Sigmoid colon (tissue), 7 donors: ENCODE data around the gene CYP46A1. TPM values are rescaled to one million over a fixed set of nuclear protein-coding genes. Genes with fewer than 3 reads are reported as not detected.
A peak's percentile ranks its signal among the peaks of the same experiment; 100 is the strongest.

Source experiments
- DNase-seq: peaks from one replicate; pipeline ENCODE4 v3.0.0-alpha.2; 2019
- H3K27ac ChIP-seq, 4 donors: fragments of 200-600 bp; sonication (generic); one replicate each; pipeline ENCODE4 v1.5.1; 2016 to 2019; ENCODE audit warnings: mild to moderate bottlenecking in 1 of 4
- H3K27me3 ChIP-seq, 3 donors: fragments of 200-600 bp; sonication (generic); one replicate each; pipeline ENCODE4 v1.5.1; 2019; ENCODE audit warnings: mild to moderate bottlenecking in 1 of 3
- H3K36me3 ChIP-seq, 4 donors: fragments of 200-600 bp; sonication (generic); one replicate each; pipeline ENCODE4 v1.5.1; 2016 to 2019
- H3K4me1 ChIP-seq, 4 donors: fragments of 200-600 bp; sonication (generic); one replicate each; pipeline ENCODE4 v1.5.1; 2017 to 2019
- H3K4me3 ChIP-seq, 4 donors: fragments of 200-600 bp; sonication (generic); one replicate each; pipeline ENCODE4 v1.5.1; 2017 to 2019; ENCODE audit warnings: mild to moderate bottlenecking in 2 of 4, moderate library complexity in 1 of 4
- H3K9me3 ChIP-seq, 4 donors: fragments of 200-600 bp in 3 of 4; sonication (generic) in 3 of 4; one replicate each; pipeline versions ENCODE4 v1.5.1 to v1.6.1; 2013 to 2019
- EP300 ChIP-seq, 4 donors: sonication (generic); formaldehyde crosslinking; IDR thresholded peaks; one replicate each; pipeline ENCODE4 v1.6.1; 2017; ENCODE audit warnings: antibody characterized with exemption in 4 of 4
- POLR2A ChIP-seq, 2 donors: fragments of 450-650 bp; IDR thresholded peaks; one replicate each; pipeline ENCODE4 v1.6.1; 2016; ENCODE audit warnings: antibody characterized with exemption in 2 of 2, mild to moderate bottlenecking in 2 of 2, moderate library complexity in 2 of 2
- POLR2AphosphoS5 ChIP-seq, 4 donors: sonication (generic); formaldehyde crosslinking; IDR thresholded peaks; one replicate each; pipeline ENCODE4 v1.6.1; 2017; ENCODE audit warnings: antibody characterized with exemption in 4 of 4
- WGBS, 2 donors: extraction: QIAGEN DNeasy Blood & Tissue Kit; methylation state at CpG; one replicate each; pipeline ENCODE4 v1.1.7; 2013; 5-methylcytosine and 5-hydroxymethylcytosine counted together
- intact Hi-C: fragments of 100-400 bp; cut with DNase I; formaldehyde crosslinking; loops from one replicate; pipeline ENCODE4 v1.15.1; 2023
- polyA plus RNA-seq, 3 donors: library from polyadenylated mRNA; stranded (reverse); fragments of 200-250 nt; gene quantifications; one replicate each; pipeline ENCODE4 v1.2.3, GENCODE V29; 2013
- total RNA-seq, 4 donors: library from RNA; depleted of rRNA; stranded (reverse); fragments of >200 nt; gene quantifications; one replicate each; pipeline ENCODE4 v1.1.0, GENCODE V29; 2016
- TF ChIP-seq, protein P1 (sequence below), 4 experiments: fragments of 450-650 bp in 3 of 4; fragments of 200-600 bp in 1 of 4; IDR thresholded peaks; one replicate each; pipeline ENCODE4 v1.5.1; 2016 to 2019; ENCODE audit warnings: antibody characterized with exemption in 4 of 4, mild to moderate bottlenecking in 3 of 4, moderate library complexity in 2 of 4
- donor health status: healthy with polysubstance abuse.
- donor health status: Bipolar disorder and iron deficiency.
- donor health status: healthy.

The CYP46A1 gene
- total and polyA plus RNA-seq, 7 donors, result under 0.01 to 2.0 (median 0.84) TPM; not detected in 1

DNA sequence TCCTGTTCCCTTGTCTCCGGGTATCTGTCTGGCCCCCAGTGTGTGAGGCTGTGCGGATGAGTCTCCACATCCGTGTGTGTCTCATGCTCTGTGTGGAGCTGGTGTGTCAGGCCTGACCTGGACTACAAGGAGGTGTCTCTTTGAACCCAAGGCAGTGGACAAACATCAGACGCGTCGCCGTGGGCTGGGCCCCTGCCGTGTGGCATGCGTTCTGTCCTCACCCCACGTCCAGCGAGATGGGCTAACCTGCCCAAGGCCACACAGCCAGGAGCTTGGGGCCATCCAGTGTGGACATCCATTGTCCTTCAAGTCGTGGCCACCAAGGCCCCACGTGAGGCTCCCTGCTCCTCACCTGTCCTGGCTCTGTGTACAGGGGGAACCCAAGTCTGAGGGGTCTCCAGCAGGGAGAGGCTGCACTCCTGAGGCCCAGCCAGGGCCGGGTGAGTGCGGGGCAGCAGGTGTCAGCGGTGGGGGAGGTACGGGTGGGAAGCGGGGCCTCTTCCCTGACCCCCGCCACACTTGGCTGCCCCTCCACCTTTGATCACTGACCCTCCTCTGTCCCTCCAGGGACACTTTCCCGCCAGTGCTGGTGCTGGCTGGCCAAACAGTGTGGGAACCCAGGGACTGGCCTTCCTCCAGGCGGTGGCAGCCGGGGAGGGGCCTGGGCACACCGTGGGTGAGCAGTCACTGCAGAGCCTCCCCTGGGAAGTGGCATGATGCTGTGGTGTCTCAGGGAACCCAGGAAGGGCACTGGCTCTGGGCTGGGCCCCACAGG lies 48.5 kb downstream of the CYP46A1 start:
- Histone ChIP-seq H3K27me3 (no peaks in the 10 kb centered on the region), H3K4me1 (peaks cover 0 to 39% (median 36%) of the 10 kb centered on the region in 4 donors), H3K9me3 (no peaks in the 10 kb centered on the region), H3K36me3 (no peaks in the 10 kb centered on the region), H3K4me3 (no peak overlapping the region), H3K27ac (peak overlapping the region in 2 of 4 donors; percentile 14 to 67)
- no peak for TF ChIP-seq POLR2A (IDR thresholded peaks at IDR 0.05)
- no peak for TF ChIP-seq POLR2AphosphoS5 (IDR thresholded peaks at IDR 0.05)
- no peak for TF ChIP-seq EP300 (IDR thresholded peaks at IDR 0.05)
- TF ChIP-seq, protein P1, sequence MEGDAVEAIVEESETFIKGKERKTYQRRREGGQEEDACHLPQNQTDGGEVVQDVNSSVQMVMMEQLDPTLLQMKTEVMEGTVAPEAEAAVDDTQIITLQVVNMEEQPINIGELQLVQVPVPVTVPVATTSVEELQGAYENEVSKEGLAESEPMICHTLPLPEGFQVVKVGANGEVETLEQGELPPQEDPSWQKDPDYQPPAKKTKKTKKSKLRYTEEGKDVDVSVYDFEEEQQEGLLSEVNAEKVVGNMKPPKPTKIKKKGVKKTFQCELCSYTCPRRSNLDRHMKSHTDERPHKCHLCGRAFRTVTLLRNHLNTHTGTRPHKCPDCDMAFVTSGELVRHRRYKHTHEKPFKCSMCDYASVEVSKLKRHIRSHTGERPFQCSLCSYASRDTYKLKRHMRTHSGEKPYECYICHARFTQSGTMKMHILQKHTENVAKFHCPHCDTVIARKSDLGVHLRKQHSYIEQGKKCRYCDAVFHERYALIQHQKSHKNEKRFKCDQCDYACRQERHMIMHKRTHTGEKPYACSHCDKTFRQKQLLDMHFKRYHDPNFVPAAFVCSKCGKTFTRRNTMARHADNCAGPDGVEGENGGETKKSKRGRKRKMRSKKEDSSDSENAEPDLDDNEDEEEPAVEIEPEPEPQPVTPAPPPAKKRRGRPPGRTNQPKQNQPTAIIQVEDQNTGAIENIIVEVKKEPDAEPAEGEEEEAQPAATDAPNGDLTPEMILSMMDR (IDR thresholded peaks at IDR 0.05), result no peak
- DNase-seq, result peak; percentile 62
- intact Hi-C loops, result no loop called here
- 74 to 87% methylated on average over 23 of the region's 23 CpGs for WGBS, 2 donors

DNA sequence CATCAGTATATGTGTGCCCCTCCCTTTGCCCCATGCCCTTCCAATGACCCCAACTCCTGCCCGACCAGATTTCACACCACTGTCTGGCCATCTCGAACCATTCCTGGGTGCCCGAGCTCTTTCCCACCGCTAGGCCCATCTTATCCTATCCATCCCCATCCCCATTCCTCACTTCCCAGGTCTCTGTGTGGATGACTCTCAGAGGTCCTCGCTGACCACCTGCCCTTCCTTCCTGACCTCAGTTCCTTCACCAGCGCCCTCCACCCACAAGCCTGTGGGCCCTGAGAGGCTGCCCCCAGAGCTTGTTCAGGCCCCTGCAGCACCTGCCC lies 49.1 kb downstream of the CYP46A1 start:
- no peak for DNase-seq
- intact Hi-C loops, result no loop called here

DNA sequence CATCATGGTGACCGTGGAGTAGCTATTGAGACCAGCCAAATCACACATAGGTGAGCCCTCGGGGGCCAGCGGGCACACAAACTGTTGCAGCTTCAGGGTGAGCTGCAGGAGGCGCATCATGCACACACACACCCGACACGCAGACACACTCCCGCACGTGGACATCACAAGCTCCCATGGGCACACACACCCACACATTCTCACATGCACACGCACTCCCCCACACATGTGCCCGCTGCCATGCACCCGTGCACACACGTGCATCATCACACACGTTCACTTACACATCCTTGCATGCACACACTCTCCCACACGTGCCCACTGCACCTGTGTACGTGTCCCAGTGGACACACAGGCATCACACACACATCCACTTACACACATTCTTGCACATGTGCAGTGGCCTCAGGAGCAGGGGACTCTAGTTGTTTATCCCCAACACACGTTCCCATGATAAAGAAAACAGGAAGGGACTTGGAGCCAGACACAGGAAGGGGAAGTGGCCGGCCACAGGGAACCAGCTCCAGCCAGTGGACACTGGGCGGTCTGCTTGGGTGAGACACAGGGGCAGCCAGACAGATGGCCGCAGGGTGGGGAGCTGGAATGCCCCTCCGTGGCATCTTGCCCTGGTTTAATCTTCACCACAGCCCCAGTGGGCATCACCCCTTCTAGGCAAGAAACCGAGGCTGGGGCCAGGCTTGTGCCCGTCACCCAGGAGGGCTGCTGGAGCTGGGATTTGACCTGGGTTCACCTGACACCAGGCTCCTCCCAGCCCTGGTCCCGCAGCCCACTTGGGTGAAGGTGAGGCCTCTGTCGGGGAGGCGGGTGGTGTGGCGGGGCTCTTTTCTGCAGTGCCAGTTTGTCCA lies 49.7 kb downstream of the CYP46A1 start:
- no peaks in the 10 kb centered on the region for H3K9me3 ChIP-seq
- WGBS, 2 donors, result 75 to 86% methylated on average over 26 of the region's 26 CpGs
- peaks cover 0 to 43% (median 42%) of the 10 kb centered on the region in 4 donors for H3K4me1 ChIP-seq
- TF ChIP-seq, protein P1 (IDR thresholded peaks at IDR 0.05), result no peak
- TF ChIP-seq POLR2AphosphoS5 (IDR thresholded peaks at IDR 0.05) (no peak), POLR2A (IDR thresholded peaks at IDR 0.05) (no peak), EP300 (IDR thresholded peaks at IDR 0.05) (no peak)
- H3K27me3 ChIP-seq, result no peaks in the 10 kb centered on the region
- peak; percentile 70 for DNase-seq
- H3K36me3 ChIP-seq, result no peaks in the 10 kb centered on the region
- H3K27ac ChIP-seq, result no peak overlapping the region
- intact Hi-C loops, result no loop called here
- no peak overlapping the region for H3K4me3 ChIP-seq

More for the DNA sequence above, 49.1 kb downstream of the CYP46A1 start:
- H3K27ac ChIP-seq, result no peak overlapping the region
- H3K27me3 ChIP-seq, result no peaks in the 10 kb centered on the region
- 72 to 83% methylated on average over 6 of the region's 6 CpGs for WGBS, 2 donors
- H3K36me3 ChIP-seq, result no peaks in the 10 kb centered on the region
- H3K9me3 ChIP-seq, result no peaks in the 10 kb centered on the region
- H3K4me1 ChIP-seq, result peaks cover 0 to 40% (median 36%) of the 10 kb centered on the region in 4 donors
- TF ChIP-seq POLR2AphosphoS5 (IDR thresholded peaks at IDR 0.05), result no peak
- no peak for TF ChIP-seq POLR2A (IDR thresholded peaks at IDR 0.05)
- TF ChIP-seq EP300 (IDR thresholded peaks at IDR 0.05), result no peak
- TF ChIP-seq, protein P1 (IDR thresholded peaks at IDR 0.05), result no peak
- no peak overlapping the region for H3K4me3 ChIP-seq

DNA sequence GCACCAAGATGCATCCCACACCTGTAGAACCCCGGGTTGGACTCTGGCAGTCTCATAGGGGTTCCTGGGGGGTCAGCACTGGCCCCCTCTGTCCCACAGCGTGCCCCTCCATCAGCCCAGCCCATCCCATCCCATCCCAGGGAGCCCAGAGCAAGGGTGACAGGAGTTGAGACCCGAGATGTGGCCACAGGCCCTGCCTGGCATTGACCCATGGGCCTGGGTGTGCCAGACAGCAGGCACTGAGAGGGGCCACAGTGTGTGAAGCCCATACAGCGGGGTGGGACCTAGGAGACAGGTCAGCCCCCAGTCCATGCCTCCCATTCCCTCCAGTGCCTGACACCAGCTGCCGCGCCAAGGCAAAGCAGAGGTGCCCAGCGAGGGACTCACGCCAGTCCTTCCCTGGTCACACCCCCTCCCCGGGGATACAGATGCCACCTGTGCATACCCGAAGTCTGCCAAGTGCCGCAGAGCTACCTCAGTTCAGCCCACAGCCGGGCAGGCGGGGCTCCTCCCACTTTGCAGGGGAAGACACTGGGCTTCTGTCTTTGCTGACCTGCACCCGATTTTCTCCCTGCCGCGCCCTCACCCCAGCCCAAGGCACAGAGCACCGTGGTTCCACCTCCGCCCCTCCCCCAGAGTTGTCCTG lies 50.4 kb downstream of the CYP46A1 start:
- intact Hi-C loops, result no loop called here
- H3K27me3 ChIP-seq, result no peaks in the 10 kb centered on the region
- H3K4me3 ChIP-seq, result no peak overlapping the region
- no peaks in the 10 kb centered on the region for H3K9me3 ChIP-seq
- peaks cover 0 to 49% (median 47%) of the 10 kb centered on the region in 4 donors for H3K4me1 ChIP-seq
- 40 to 75% methylated on average over 18 of the region's 18 CpGs for WGBS, 2 donors
- DNase-seq, result peak; percentile 61
- TF ChIP-seq POLR2AphosphoS5 (IDR thresholded peaks at IDR 0.05) (no peak), POLR2A (IDR thresholded peaks at IDR 0.05) (no peak), EP300 (IDR thresholded peaks at IDR 0.05) (no peak)
- TF ChIP-seq, protein P1 (IDR thresholded peaks at IDR 0.05), result no peak
- H3K27ac ChIP-seq, result no peak overlapping the region
- H3K36me3 ChIP-seq, result no peaks in the 10 kb centered on the region
